ENCODE results near the gene HAUS1. TPM values are rescaled to one million over a fixed set of nuclear protein-coding genes. Genes with fewer than 3 reads are reported as not detected.

The HAUS1 gene
- total and polyA plus RNA-seq, 2 experiments from 2014 or later, result 163 to 216 TPM

- no peak for TF ChIP-seq ZNF462 (CRISPR knock-in tag; IDR thresholded peaks at IDR 0.05)
- no peak for TF ChIP-seq STAT1 (IDR thresholded peaks at IDR 0.05; ENCODE audit: unreplicated experiment)
- TF ChIP-seq REST (IDR thresholded peaks at IDR 0.05; ENCODE audit: unreplicated experiment), result no peak
- no peak for TF ChIP-seq CTCF (conservative IDR thresholded peaks at IDR 0.05; ENCODE audit: low read depth in 2 of 2)
These were observed 34.7 kb upstream of the HAUS1 start (continued) for GRCh38 chr18:46069524-46069923.

Data from GM23338 (cell line).